CD4-positive, CD25-positive, alpha-beta regulatory T cell (primary cell): ENCODE data around the gene NOL11. TPM values are rescaled to one million over a fixed set of nuclear protein-coding genes. Genes with fewer than 3 reads are reported as not detected.
"Not testable (repeated sequence)": the region's sequence is repeated elsewhere in the genome, so short reads cannot be mapped to it uniquely, and the experiment has no call there.

Source experiments
- ATAC-seq, 2 donors: fragments of 150-1000 bp; cut with Tn5 transposase; one replicate each; pipeline ENCODE4 v1.10.0; 2021; ENCODE audit warnings: low read depth in 2 of 2, moderate number of reproducible peaks in 2 of 2, moderate library complexity in 1 of 2
- DNase-seq, 3 donors: peaks; one replicate each; pipeline versions ENCODE4 v3.0.0 to v3.0.0-alpha.2; 2012 to 2022; ENCODE audit warnings: mixed read lengths in 1 of 3
- H3K27ac ChIP-seq: one replicate; pipeline ENCODE4 v1.7.0; 2013; ENCODE audit warnings: mild to moderate bottlenecking, low read length; ENCODE audit not compliant: insufficient read depth, poor library complexity, severe bottlenecking
- H3K27me3 ChIP-seq: one replicate; pipeline ENCODE4 v1.7.0; 2013; ENCODE audit warnings: low read length; ENCODE audit not compliant: control insufficient read depth, insufficient read depth
- H3K36me3 ChIP-seq: one replicate; pipeline ENCODE4 v1.7.0; 2013; ENCODE audit warnings: mild to moderate bottlenecking, low read length, moderate library complexity; ENCODE audit not compliant: control insufficient read depth, insufficient read depth
- H3K4me1 ChIP-seq: 2 replicates; pipeline ENCODE4 v1.7.0; 2013; ENCODE audit warnings: mild to moderate bottlenecking, low read length; ENCODE audit not compliant: insufficient read depth, control insufficient read depth, poor library complexity, severe bottlenecking
- H3K4me3 ChIP-seq: one replicate; pipeline ENCODE4 v1.7.0; 2013; ENCODE audit warnings: low read depth, mild to moderate bottlenecking, low read length, moderate library complexity
- H3K9me3 ChIP-seq, 2 experiments: 1 replicate in 1 of 2; 2 replicates in 1 of 2; pipeline ENCODE4 v1.7.0; 2013; ENCODE audit warnings: low read length in 2 of 2, mild to moderate bottlenecking in 1 of 2, moderate library complexity in 1 of 2; ENCODE audit not compliant: control insufficient read depth in 2 of 2
- H3K27ac Mint-ChIP-seq, 3 donors: one replicate each; pipeline ENCODE4 v1.8.0; 2020 to 2022; ENCODE audit warnings: mild to moderate bottlenecking in 3 of 3, mixed read lengths in 3 of 3, moderate library complexity in 2 of 3
- H3K27me3 Mint-ChIP-seq: one replicate; pipeline ENCODE4 v1.8.0; 2022; ENCODE audit warnings: mild to moderate bottlenecking, mixed read lengths
- H3K36me3 Mint-ChIP-seq: one replicate; pipeline ENCODE4 v1.8.0; 2020; ENCODE audit warnings: mixed read lengths
- H3K4me1 Mint-ChIP-seq, 4 donors: one replicate each; pipeline ENCODE4 v1.8.0; 2020 to 2022; ENCODE audit warnings: mixed read lengths in 4 of 4, mild to moderate bottlenecking in 1 of 4
- H3K4me3 Mint-ChIP-seq, 4 donors: one replicate each; pipeline ENCODE4 v1.8.0; 2020 to 2022; ENCODE audit warnings: mild to moderate bottlenecking in 4 of 4, mixed read lengths in 4 of 4, moderate library complexity in 3 of 4
- H3K9me3 Mint-ChIP-seq, 7 donors: one replicate each; pipeline ENCODE4 v1.8.0; 2020 to 2022; ENCODE audit warnings: mixed read lengths in 7 of 7, mild to moderate bottlenecking in 3 of 7, moderate library complexity in 2 of 7
- polyA plus RNA-seq, 4 donors: library from polyadenylated mRNA; unstranded; fragments of 300-500 nt; fragmentation: Illumina TruSeq; gene quantifications; one replicate each; pipeline ENCODE4 v1.2.3, GENCODE V29; 2021
- total RNA-seq: library from RNA; stranded (reverse); gene quantifications from one replicate; pipeline ENCODE4 v1.2.3, GENCODE V29; 2022

NOL11 gene
- total and polyA plus RNA-seq, 5 donors from 2014 or later, result 18.6 to 62.0 (median 24.5) TPM

DNA sequence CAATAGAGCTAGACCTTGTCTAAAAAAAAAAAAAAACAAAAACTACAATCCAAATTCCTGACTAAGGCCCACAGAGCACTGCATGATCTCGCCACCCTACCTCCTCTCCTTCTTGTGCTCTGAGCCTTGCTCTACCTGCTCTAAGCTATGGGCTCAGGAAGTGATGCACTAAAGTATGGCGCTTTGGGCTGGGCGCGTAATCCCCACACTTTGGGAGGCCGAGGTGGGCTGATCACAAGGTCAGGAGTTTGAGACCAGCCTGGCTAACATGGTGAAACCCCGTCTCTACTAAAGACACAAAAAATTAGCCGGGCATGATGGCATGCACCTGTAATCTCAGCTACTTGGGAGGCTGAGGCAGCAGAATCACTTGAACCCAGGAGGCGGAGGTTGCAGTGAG is 37.0 kb downstream of the NOL11 start:
- not testable (repeated sequence) for H3K4me3 Mint-ChIP-seq, H3K4me1 ChIP-seq, H3K27me3 ChIP-seq, DNase-seq, H3K27me3 Mint-ChIP-seq, H3K9me3 ChIP-seq, H3K4me3 ChIP-seq, H3K4me1 Mint-ChIP-seq, ATAC-seq, H3K9me3 Mint-ChIP-seq, H3K27ac ChIP-seq
- Mint-ChIP-seq H3K27ac (peak overlapping the region in 1 of 3 donors; percentile 89), H3K36me3 (peaks cover 19% of the 10 kb centered on the region)
- peaks cover 15% of the 10 kb centered on the region for H3K36me3 ChIP-seq

DNA sequence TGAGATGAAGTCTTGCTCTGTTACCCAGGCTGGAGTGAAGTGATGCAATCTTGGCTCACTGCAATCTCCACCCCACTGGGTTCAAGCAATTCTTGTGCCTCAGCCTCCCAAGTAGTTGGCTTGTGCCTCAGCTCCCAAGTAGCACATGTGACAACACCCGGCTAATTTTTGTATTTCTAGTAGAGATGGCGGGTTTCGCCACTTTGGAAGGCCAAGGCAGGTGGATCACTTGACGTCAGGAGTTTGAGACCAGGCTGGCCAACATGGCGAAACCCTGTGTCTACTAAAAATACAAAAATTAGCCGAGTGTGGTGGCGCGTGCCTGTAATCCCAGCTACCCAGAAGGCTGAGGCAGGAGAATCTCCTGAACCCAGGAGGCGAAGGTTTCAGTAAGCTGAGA is 39.0 kb downstream of the NOL11 start:
- not testable (repeated sequence) for H3K27ac ChIP-seq, H3K4me3 Mint-ChIP-seq, H3K9me3 Mint-ChIP-seq

DNA sequence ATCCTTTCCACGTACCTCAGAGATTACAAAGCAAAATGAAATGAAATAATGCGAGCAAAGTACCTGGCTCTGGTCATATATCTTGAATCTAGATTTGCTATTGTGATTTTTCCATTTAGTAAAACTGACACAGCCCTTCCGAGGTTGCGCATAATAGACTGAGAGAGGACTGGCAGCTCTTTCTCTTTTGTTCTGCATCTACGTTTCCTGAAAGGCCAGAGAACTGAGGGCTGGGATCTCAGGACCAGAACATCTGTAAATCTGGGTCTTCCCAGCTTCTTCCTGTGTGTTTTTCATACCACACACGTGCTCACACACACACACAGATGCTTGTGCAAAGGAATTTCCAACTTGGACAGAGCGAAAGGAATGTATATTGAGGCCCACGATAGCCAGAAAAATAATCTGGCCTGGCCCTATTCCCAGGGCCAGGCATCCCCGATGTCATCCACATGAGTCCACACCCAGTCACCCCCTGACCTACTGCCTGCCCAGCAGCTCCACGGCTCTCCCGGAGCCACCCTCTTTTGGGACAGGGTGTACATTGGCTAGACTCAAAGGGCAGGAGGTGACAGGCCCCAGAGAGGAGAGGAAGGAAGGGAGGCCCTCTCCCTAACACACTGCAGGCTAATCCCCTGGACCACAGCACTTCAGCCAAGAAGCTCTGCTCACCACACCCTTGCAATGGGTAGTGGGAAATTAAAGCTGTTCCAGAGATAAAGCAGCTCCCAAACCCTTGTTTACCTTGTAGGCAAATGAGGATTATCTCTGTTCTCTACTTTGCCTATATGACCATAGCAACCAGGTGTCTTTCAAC is 41.8 kb downstream of the NOL11 start:
- H3K27ac Mint-ChIP-seq, result no peak overlapping the region
- ATAC-seq (no peak), DNase-seq (no peak)
- H3K36me3 Mint-ChIP-seq, result peaks cover 5% of the 10 kb centered on the region
- H3K9me3 Mint-ChIP-seq, result no peaks in the 10 kb centered on the region
- Histone ChIP-seq H3K27ac (no peak overlapping the region), H3K9me3 (no peaks in the 10 kb centered on the region), H3K4me3 (no peak overlapping the region), H3K36me3 (no peaks in the 10 kb centered on the region), H3K4me1 (no peaks in the 10 kb centered on the region), H3K27me3 (no peaks in the 10 kb centered on the region)
- no peaks in the 10 kb centered on the region for H3K27me3 Mint-ChIP-seq
- H3K4me1 Mint-ChIP-seq, result peaks cover 0 to 2% (median 0%) of the 10 kb centered on the region in 4 donors
- no peak overlapping the region for H3K4me3 Mint-ChIP-seq

More for the DNA sequence above, 39.0 kb downstream of the NOL11 start:
- H3K9me3 ChIP-seq, H3K27me3 ChIP-seq, H3K4me3 ChIP-seq, H3K4me1 Mint-ChIP-seq, H3K27me3 Mint-ChIP-seq, DNase-seq, H3K36me3 ChIP-seq, H3K36me3 Mint-ChIP-seq, H3K4me1 ChIP-seq, ATAC-seq: not testable (repeated sequence)
- H3K27ac Mint-ChIP-seq, result peak overlapping the region in 1 of 3 donors; percentile 74

DNA sequence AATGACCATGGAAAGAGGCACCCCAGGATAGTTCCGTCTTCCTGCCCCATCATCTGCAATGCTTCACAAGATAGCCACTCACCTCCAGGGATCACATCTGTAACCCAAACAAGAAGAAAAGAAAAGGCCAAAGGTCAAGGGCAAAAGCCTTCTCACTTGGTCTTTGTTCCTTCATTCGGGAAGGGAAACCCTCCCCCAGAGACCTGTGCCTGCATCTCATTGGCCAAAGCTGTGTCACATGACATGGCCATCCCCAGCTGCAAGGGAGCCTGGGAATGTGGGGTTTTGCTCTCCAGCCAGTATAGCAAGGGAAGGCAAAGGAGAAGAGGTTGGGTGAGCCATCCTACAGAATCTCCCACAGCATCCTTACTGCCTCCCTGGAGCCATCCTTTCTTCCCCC is 47.9 kb downstream of the NOL11 start:
- no peak overlapping the region for H3K27ac ChIP-seq
- no peak overlapping the region for H3K4me3 Mint-ChIP-seq
- ATAC-seq (no peak), DNase-seq (no peak)
- H3K9me3 ChIP-seq, result no peaks in the 10 kb centered on the region
- H3K36me3 Mint-ChIP-seq, result no peaks in the 10 kb centered on the region
- H3K27ac Mint-ChIP-seq, result no peak overlapping the region
- no peaks in the 10 kb centered on the region for H3K27me3 Mint-ChIP-seq
- H3K4me1 Mint-ChIP-seq, result peaks cover 0 to 8% (median 0%) of the 10 kb centered on the region in 4 donors
- no peaks in the 10 kb centered on the region for H3K4me1 ChIP-seq
- H3K9me3 Mint-ChIP-seq, result peaks cover 0 to 2% (median 0%) of the 10 kb centered on the region in 7 donors
- H3K36me3 ChIP-seq, result no peaks in the 10 kb centered on the region
- no peaks in the 10 kb centered on the region for H3K27me3 ChIP-seq
- H3K4me3 ChIP-seq, result no peak overlapping the region

DNA sequence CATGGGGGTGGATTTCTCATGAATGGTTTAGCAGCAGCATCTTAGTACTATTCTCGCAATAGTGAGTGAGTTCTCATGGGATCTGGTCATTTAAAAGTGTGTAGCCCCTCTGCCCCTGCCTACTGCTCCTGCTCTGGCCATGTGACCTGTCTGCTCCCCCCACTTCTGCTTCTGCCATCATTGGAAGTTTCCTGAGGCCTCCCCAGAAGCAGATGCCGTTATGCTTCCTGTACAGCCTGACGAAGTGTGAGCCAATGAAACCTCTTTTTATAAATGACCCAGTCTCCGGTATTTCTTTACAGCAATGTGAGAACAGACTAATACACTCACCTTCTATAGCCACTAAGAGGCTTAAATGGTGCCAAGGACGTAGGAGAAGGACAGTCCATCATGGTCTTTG is 51.5 kb downstream of the NOL11 start:
- H3K27ac Mint-ChIP-seq, result no peak overlapping the region

DNA sequence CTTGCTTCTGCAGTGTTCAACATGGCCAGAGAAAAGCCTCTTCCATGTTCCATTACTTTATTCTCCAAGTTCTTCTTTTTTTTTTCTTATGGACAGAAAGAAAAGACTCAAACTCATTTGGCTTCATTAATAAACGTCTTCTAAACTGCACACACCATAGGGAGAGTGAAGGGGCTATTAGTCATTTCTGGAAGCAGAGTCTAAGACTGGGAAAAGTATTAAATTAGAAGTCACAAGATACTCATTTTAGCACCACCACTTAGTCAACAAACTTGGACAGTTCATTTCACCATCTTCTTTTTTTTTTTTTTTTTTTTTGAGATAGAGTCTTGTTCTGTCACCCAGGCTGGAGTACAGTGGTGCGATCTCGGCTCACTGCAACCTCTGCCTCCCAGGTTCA is 52.8 kb downstream of the NOL11 start:
- Mint-ChIP-seq H3K27ac (no peak overlapping the region), H3K9me3 (peaks cover 0 to 2% (median 0%) of the 10 kb centered on the region in 7 donors), H3K4me1 (no peaks in the 10 kb centered on the region), H3K4me3 (no peak overlapping the region), H3K36me3 (no peaks in the 10 kb centered on the region), H3K27me3 (peaks cover 4% of the 10 kb centered on the region)
- ATAC-seq, result no peak
- Histone ChIP-seq H3K4me1 (no peaks in the 10 kb centered on the region), H3K27me3 (no peaks in the 10 kb centered on the region), H3K27ac (no peak overlapping the region), H3K36me3 (no peaks in the 10 kb centered on the region), H3K4me3 (no peak overlapping the region), H3K9me3 (no peaks in the 10 kb centered on the region)
- DNase-seq, result no peak

More for the DNA sequence above, 51.5 kb downstream of the NOL11 start:
- ATAC-seq (no peak), DNase-seq (no peak)
- H3K27me3 ChIP-seq, result no peaks in the 10 kb centered on the region
- no peak overlapping the region for H3K27ac ChIP-seq
- Mint-ChIP-seq H3K9me3 (peaks cover 0 to 2% (median 0%) of the 10 kb centered on the region in 7 donors), H3K4me3 (no peak overlapping the region), H3K36me3 (no peaks in the 10 kb centered on the region), H3K4me1 (peaks cover 0 to 8% (median 0%) of the 10 kb centered on the region in 4 donors), H3K27me3 (no peaks in the 10 kb centered on the region)
- H3K36me3 ChIP-seq, result no peaks in the 10 kb centered on the region
- H3K4me3 ChIP-seq, result no peak overlapping the region
- no peaks in the 10 kb centered on the region for H3K9me3 ChIP-seq
- no peaks in the 10 kb centered on the region for H3K4me1 ChIP-seq

DNA sequence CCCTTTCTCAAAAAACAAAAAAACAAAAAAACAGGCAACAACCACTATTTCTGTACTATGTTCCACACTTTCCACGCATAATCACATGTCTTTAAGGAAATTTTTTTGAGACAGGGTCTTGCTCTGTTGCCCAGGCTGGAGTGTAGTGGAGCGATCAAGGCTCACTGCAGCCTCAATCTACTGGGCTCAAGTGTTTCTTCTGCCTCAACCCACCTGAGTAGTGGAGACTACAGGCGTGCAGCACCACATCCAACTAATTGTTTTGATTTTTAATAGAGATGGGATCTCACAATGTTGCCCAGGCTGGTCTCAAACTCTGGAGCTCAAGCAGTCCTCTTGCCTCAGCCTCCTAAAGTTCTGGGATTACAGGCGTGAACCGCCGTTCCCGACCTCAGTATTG is 54.9 kb downstream of the NOL11 start:
- H3K4me1 ChIP-seq, result no peaks in the 10 kb centered on the region

DNA sequence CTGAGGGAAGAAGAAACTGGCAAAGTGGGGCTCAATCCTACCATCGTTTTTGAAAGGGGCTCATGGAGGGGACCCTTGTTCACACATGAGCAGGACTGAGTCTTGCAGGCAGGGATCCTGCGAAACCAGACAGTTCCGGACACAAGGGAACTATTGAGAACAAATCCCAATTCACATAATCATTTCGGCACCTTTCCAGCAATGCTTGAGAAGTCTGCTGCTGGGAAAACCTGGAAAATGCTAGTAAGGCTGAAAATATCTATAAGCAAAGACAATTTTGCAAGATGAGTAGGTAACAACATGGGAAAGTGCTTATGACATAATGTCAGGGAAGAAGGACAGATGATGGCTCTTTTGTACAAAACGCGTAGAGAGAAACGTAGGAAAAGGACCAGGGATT is 55.5 kb downstream of the NOL11 start:
- Mint-ChIP-seq H3K27me3 (peaks cover 4% of the 10 kb centered on the region), H3K4me1 (no peaks in the 10 kb centered on the region), H3K4me3 (no peak overlapping the region), H3K9me3 (no peaks in the 10 kb centered on the region), H3K27ac (no peak overlapping the region), H3K36me3 (no peaks in the 10 kb centered on the region)
- no peaks in the 10 kb centered on the region for H3K4me1 ChIP-seq
- H3K9me3 ChIP-seq, result no peaks in the 10 kb centered on the region
- H3K36me3 ChIP-seq, result no peaks in the 10 kb centered on the region
- H3K27me3 ChIP-seq, result no peaks in the 10 kb centered on the region
- ATAC-seq (no peak), DNase-seq (no peak)
- H3K4me3 ChIP-seq, result no peak overlapping the region
- H3K27ac ChIP-seq, result no peak overlapping the region

More for the DNA sequence above, 54.9 kb downstream of the NOL11 start:
- H3K36me3 Mint-ChIP-seq, result no peaks in the 10 kb centered on the region
- no peak overlapping the region for H3K27ac Mint-ChIP-seq
- H3K27ac ChIP-seq, result no peak overlapping the region
- no peak for ATAC-seq
- H3K36me3 ChIP-seq, result no peaks in the 10 kb centered on the region
- H3K27me3 Mint-ChIP-seq, result peaks cover 4% of the 10 kb centered on the region
- H3K9me3 ChIP-seq, result no peaks in the 10 kb centered on the region
- H3K27me3 ChIP-seq, result no peaks in the 10 kb centered on the region
- no peak for DNase-seq
- no peaks in the 10 kb centered on the region for H3K4me1 Mint-ChIP-seq
- H3K4me3 Mint-ChIP-seq, result no peak overlapping the region
- H3K4me3 ChIP-seq, result no peak overlapping the region
- H3K9me3 Mint-ChIP-seq, result no peaks in the 10 kb centered on the region
